HS-5 (cell line): Measurements from ENCODE around the gene AOX1.
"Not testable (repeated sequence)": the region's sequence is repeated elsewhere in the genome, so short reads cannot be mapped to it uniquely, and the experiment has no call there.

Experiments used
- DNase-seq: peaks from one replicate; pipeline ENCODE4 v3.0.0-alpha.2; 2012; ENCODE audit warnings: low read depth

Gene AOX1

DNA sequence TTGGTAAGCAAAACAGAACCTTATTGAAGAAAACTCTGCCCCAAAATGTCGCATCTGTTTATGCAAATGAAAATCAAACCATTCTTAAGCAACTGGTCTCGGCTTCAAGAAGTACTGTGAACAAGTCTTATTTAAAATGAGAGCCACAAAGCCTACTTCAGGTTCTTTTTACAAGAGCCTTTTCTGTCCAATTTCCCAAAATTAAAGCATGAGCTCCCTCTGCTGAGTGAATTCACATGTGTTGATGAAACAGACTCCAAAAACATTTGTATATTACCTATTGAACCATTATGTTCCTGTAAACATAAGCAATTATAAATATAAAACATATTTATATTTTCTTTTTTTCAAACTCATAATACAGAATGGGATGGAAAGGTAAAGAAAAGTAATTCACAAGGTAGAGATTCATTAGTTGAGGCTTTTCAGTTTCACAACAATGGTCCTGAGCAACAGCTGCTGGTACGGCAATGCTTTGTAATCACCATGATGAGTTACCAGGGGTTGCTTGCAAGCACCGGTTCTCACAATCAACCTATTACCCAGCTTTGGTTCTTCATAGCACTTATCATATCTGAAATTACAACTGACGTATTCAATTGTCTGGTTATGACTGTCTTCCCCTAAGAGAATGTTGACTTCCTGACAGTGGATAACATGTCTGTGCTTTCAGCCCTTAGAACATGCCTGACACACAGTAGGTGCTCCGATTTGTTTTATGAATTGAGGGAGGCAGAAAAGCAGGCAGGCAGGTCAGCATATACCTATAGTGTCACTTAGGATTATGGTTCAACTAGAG, 117.5 kb downstream of the AOX1 start:
- DNase-seq: peak; percentile 53

- no peak for DNase-seq
Observed at GRCh38 chr2:200703926-200704637, 118.3 kb downstream of the AOX1 start.

- no peak for DNase-seq
Observed at GRCh38 chr2:200705305-200706041, 119.7 kb downstream of the AOX1 start.

- no peak for DNase-seq
Observed at GRCh38 chr2:200708943-200709342, 123.1 kb downstream of the AOX1 start.

GRCh38 chr2:200713003-200713703, 127.3 kb downstream of the AOX1 start:
- DNase-seq: peak; percentile 97

GRCh38 chr2:200713704-200714064, 127.9 kb downstream of the AOX1 start:
- DNase-seq: no peak

- DNase-seq: not testable (repeated sequence)
Observed at GRCh38 chr2:200715014-200715413, 129.2 kb downstream of the AOX1 start.

- no peak for DNase-seq
Observed at GRCh38 chr2:200716386-200716785, 130.6 kb downstream of the AOX1 start.
